Right lung (tissue), 5 donors: ENCODE measurements around the gene NR2C1. TPM values are rescaled to one million over a fixed set of nuclear protein-coding genes. Genes with fewer than 3 reads are reported as not detected.
"Not testable (repeated sequence)": the region's sequence is repeated elsewhere in the genome, so short reads cannot be mapped to it uniquely, and the experiment has no call there.

Experiments
- DNase-seq, 2 donors: peaks; one replicate each; pipeline ENCODE4 v3.0.0-alpha.2; 2013
- polyA plus RNA-seq, 5 donors: library from polyadenylated mRNA; unstranded; fragments of 120-200 nt; gene quantifications; one replicate each; pipeline versions ENCODE4 v1.2.1 to v1.2.3, GENCODE V29; 2013; ENCODE audit warnings: inconsistent platforms in 1 of 5, low replicate concordance in 1 of 5; ENCODE audit not compliant: insufficient read length in 5 of 5, insufficient read depth in 1 of 5

Gene NR2C1
- polyA plus RNA-seq, 5 donors: 55.2 to 103 (median 86.1) TPM

- no peak for DNase-seq
Measured at GRCh38 chr12:95003921-95004272, 69.5 kb downstream of the NR2C1 start.

GRCh38 chr12:95003213-95003920 lies 70.1 kb downstream of the NR2C1 start, which contains the start of gene NDUFA12:
NDUFA12 (minus strand) TSS chr12:95003697; CDS start chr12:95003680, 17 bp downstream.
- peak; percentile 94 to 95 for DNase-seq

GRCh38 chr12:95002754-95003153 lies 70.7 kb downstream of the NR2C1 start:
- DNase-seq: no peak

- no peak for DNase-seq
Measured at GRCh38 chr12:94998326-94998725, 75.1 kb downstream of the NR2C1 start.

- DNase-seq: no peak
Measured at GRCh38 chr12:94997726-94998125, 75.7 kb downstream of the NR2C1 start.

GRCh38 chr12:94997061-94997460 lies 76.4 kb downstream of the NR2C1 start:
- no peak for DNase-seq

- DNase-seq: no peak
Measured at GRCh38 chr12:94994312-94994711, 79.1 kb downstream of the NR2C1 start.

- not testable (repeated sequence) for DNase-seq
Measured at GRCh38 chr12:94993855-94994254, 79.6 kb downstream of the NR2C1 start.

GRCh38 chr12:94990222-94990621 lies 83.2 kb downstream of the NR2C1 start:
- DNase-seq: no peak

- no peak for DNase-seq
Measured at GRCh38 chr12:94988471-94988870, 84.9 kb downstream of the NR2C1 start.

- DNase-seq: no peak
Measured at GRCh38 chr12:94987801-94988200, 85.6 kb downstream of the NR2C1 start.

- no peak for DNase-seq
Measured at GRCh38 chr12:94987076-94987669, 86.2 kb downstream of the NR2C1 start.

GRCh38 chr12:94985099-94985498 lies 88.3 kb downstream of the NR2C1 start:
- not testable (repeated sequence) for DNase-seq

GRCh38 chr12:94983321-94983720 lies 90.1 kb downstream of the NR2C1 start:
- DNase-seq: no peak

- DNase-seq: no peak
Measured at GRCh38 chr12:94982456-94982855, 91.0 kb downstream of the NR2C1 start.

GRCh38 chr12:94980577-94980976 lies 92.8 kb downstream of the NR2C1 start:
- peak in 1 of 2 donors; percentile 17 for DNase-seq

GRCh38 chr12:94979941-94980340 lies 93.5 kb downstream of the NR2C1 start:
- no peak for DNase-seq

GRCh38 chr12:94977766-94978468 lies 95.5 kb downstream of the NR2C1 start:
- DNase-seq: no peak

GRCh38 chr12:94973221-94973620 lies 100.2 kb downstream of the NR2C1 start:
- no peak for DNase-seq

- no peak for DNase-seq
Measured at GRCh38 chr12:94972795-94973194, 100.6 kb downstream of the NR2C1 start.

- no peak for DNase-seq
Measured at GRCh38 chr12:94971923-94972322, 101.5 kb downstream of the NR2C1 start.

- no peak for DNase-seq
Measured at GRCh38 chr12:94970560-94970959, 102.9 kb downstream of the NR2C1 start.
